GM18873 (cell line): ENCODE data around the gene CAB39.

Source experiments
- ATAC-seq: cut with Tn5 transposase; IDR thresholded peaks from one replicate; pipeline ENCODE4 v1.9.1; 2021; ENCODE audit warnings: mild to moderate bottlenecking, moderate library complexity, moderate number of reproducible peaks; ENCODE audit not compliant: unreplicated experiment, low FRiP score

Gene CAB39

DNA sequence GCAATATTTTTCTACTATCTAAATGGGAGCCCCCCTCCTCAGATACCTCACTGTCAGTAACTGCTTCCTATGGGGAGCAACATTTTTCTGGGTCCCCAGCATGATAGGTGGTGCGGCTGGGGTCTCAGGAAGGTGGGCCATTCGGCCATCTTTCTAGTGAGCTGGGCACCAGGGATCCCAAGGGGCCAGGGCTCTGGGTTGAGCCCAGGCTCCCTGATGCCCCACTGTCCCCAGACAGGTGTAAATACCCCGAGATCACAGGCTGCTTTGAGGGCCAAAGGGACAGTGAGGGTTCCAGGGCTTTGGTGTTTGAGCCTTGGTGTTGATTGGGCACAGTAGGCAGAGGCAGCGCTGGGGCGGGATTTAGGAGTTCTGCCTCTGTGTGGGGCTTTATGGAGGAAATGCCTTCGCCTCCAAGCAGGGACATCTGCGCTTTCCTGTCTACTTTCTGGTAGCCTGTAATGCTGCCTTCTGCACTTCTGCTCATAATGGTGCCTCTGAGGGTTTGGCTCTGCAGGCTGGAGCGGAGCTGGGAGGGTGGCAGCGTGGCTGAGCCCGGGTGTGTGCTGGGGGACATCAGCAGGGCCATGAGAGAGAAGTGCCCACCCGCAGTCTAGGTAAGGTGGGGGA lies 157.4 kb downstream of the CAB39 start:
- no peak for ATAC-seq
